ENCODE results near the gene PTPRG.

DNA sequence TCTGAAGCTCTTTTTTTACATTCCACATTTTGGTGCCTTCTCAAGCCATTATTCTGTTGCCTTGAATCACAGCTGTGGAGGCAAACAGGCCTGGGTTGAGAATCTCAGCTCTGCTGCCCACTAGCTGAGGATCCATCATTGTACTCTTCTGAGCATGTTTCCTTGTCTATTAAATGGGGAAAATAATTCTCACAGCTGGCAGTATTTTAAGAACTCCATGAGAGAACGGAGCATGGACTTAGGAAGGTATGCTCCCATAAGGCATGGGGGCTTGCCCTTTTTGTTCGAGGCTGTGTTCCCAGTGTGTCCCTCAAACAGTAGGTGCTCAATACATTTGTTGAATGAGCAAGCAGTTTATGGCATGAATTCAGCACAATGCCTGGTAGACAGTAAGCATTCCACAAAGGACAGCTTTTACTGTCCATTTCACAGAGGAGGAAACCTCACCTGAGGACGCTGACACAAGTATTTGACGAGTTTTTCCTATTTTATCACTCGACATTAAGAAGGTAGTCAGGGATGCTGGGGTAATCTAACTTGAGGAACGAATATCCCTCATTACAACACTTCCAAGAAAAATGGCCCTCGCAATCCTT, 2.1 kb upstream of the PTPRG start:
- TF ChIP-seq, protein P1, sequence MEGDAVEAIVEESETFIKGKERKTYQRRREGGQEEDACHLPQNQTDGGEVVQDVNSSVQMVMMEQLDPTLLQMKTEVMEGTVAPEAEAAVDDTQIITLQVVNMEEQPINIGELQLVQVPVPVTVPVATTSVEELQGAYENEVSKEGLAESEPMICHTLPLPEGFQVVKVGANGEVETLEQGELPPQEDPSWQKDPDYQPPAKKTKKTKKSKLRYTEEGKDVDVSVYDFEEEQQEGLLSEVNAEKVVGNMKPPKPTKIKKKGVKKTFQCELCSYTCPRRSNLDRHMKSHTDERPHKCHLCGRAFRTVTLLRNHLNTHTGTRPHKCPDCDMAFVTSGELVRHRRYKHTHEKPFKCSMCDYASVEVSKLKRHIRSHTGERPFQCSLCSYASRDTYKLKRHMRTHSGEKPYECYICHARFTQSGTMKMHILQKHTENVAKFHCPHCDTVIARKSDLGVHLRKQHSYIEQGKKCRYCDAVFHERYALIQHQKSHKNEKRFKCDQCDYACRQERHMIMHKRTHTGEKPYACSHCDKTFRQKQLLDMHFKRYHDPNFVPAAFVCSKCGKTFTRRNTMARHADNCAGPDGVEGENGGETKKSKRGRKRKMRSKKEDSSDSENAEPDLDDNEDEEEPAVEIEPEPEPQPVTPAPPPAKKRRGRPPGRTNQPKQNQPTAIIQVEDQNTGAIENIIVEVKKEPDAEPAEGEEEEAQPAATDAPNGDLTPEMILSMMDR (conservative IDR thresholded peaks at IDR 0.05; ENCODE audit: low read length): no peak
- TF ChIP-seq EZH2phosphoT487 (IDR thresholded peaks at IDR 0.05; ENCODE audit: borderline replicate concordance, low read depth, low read length): no peak
